ENCODE measurements around the gene HTR3E.

- TF ChIP-seq CTCF (IDR thresholded peaks at IDR 0.05) (no peak), POLR2A (IDR thresholded peaks at IDR 0.05) (no peak)
These were observed 28.5 kb upstream of the HTR3E start for GRCh38 chr3:184068344-184068743.

Measured in vagina (tissue), 2 donors.